NK-92 (cell line): ENCODE data around the gene TSEN2.
"Not testable (repeated sequence)": the region's sequence is repeated elsewhere in the genome, so short reads cannot be mapped to it uniquely, and the experiment has no call there.

Experiments
- DNase-seq: peaks from one replicate; lab custom pipeline; 2025; ENCODE audit not compliant: unreplicated experiment; lab: John Stamatoyannopoulos, UW

TSEN2 gene

DNA sequence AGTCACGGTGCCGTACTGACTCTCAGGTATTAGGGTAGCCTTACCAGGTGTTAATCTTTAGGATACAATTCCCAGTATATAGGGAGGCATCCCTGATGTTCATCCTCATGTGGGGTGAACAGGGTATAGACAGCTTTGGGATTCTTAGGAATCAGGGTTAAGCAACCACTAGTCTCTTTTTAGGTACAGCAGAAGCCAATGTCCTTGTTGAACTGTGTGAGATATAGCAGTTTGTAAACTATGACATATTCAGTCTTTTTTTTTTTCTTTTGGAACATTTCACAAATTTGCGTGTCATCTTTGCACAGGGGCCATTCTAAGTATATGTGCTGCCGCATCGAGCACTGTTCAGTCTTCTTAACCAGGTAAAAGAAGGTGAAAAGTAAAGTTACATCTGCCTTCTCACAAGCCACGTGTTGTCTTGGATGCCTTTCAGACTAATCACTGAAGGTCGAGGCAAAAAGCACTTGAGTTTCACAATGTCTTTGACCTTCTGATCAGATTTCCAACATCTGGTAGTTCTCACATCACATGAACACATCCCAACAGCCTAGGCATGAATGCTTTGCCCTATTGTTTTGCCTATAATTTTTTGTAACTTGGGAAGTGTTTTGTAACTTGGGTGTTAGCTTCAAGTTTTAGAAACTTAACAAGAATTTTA is 17.2 kb downstream of the TSEN2 start:
- DNase-seq = no peak

DNA sequence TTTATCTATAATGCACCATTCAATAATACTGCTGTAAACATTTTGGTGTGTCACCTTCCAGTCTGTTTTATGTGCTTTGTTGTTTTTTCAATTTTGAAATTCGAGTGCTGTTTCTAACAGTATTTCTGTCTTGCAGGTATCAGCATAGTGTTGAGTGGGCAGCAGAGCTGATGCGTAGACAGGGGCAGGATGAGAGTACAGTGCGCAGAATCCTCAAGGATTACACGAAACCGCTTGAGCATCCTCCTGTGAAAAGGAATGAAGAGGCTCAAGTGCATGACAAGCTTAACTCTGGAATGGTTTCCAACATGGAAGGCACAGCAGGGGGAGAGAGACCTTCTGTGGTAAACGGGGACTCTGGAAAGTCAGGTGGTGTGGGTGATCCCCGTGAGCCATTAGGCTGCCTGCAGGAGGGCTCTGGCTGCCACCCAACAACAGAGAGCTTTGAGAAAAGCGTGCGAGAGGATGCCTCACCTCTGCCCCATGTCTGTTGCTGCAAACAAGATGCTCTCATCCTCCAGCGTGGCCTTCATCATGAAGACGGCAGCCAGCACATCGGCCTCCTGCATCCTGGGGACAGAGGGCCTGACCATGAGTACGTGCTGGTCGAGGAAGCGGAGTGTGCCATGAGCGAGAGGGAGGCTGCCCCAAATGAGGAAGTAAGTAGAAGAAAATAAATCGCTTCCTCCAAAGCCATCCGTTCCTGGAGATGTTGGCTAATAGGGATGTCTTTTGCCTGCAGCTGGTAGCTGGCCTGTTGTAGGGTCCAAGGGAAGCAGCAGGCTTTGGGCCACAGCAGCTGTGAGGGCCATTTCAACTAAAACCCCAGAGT is 19.1 kb downstream of the TSEN2 start:
- no peak for DNase-seq

DNA sequence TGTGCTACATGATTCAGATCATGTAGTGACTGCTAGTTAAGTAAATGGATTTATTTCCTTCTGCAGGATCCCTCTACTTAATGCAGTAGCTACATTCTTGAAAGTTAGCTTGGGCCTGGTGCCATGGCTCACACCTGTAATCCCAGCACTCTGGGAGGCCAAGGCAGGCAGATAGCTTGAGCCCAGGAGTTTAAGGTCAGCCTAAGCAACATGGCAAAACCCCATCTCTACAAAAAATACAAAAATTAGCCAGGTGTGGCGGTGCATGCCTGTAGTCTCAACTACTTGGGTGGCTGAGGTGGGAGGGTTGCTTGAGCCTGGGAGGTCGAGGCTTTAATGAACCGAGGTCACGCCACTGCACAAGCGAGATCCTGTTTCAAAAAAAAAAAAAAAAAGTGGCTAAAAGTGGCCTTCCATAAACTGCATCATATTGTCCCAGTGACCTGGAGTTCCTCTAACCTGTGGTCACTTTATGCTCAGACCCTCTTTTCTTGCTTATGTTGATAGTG is 22.0 kb downstream of the TSEN2 start:
- no peak for DNase-seq

DNA sequence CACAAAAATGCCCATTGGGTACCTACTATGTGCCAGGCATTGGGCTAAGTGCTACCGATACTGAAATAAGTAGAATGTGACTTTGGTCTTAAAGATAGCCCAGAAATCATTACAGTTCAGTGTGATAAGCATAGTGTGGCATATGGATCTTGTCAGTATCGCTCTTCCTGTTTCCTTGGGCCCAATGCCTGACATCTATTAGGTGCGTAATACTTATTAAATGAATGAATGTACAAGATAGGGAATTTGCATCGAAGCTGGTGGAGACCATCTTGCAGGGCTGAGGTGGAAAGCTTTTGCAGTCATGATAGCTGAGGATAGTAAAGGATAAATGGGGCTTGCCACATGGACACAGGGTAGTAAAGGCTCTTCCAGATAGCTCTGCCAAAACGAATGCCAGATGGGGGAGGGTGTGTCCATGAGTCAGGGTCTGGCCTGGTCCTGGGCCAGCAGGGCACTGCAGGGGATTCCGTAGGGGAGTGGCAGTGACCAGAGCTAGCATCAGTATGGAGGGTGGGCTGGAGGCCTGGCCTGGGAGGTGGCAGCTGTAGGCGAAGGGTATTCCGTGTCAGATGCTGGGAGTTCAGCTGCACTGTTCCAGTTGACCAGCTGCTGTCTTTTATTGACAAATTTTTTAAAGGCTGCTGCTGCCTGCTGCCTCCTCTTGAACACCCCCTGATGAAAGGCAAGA is 23.5 kb downstream of the TSEN2 start:
- DNase-seq = no peak

DNA sequence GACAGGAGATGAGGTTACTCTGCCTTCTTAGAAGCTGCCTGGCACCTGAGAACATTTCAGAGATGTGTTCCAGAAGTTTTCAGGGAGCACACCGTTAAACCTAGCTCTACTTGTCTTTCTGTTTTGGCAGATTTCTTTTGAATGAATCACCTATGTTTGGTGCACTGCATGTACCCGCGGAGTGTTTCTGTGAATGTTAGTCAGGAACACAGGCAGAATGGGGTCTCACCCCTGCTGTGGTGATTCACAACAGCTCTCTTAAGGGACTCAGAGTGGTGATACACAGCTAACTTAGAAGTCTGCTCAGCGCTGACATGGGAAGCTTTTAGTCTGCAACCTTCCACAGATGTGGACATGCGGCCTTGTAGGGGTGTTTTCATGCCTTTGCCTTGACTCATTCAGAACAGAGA is 24.0 kb downstream of the TSEN2 start:
- no peak for DNase-seq

DNA sequence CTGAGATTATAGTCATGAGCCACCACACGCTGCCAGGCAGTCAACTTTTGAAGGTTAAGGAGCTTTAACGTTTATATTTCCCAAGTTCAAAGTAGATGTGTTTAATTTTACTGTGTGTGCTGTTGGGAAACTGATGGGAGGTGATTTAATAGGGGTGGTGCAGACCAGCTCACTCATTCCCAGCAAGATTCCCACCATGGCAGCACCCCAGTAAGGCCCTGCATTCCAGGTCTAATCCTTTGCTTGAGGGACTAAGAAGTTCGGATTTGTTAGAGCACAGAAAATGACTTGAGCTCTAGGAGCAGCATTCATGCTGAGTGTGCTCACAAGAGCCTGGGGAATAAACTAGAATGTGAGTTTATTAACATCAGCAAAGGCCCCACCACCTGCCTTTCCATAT is 25.2 kb downstream of the TSEN2 start:
- DNase-seq = no peak

DNA sequence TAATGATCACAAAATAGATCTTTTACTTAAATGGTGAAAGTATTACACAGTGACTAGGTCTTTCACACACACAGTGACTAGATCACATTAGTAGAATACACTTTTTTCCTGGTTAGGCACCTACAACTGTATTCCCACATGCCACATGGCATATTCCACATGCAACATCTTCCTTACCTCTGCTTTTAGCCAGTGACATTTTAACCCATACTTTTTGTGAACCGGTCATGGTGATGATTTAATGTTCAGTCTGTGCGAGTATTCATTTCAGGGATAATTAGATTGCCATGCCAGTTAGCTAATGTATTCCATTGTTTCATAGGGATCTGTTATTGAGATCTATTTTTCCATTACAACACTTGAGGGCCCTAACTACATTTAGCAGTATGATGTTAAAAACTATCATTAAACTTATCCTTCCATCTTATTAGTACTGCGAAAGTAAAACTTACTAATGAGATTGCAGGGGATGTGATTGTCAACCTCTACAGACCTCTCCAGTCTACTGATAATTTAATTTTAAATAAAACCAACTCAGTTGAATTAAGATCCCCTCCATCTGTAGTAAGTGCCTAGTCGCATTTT is 28.3 kb downstream of the TSEN2 start:
- no peak for DNase-seq

DNA sequence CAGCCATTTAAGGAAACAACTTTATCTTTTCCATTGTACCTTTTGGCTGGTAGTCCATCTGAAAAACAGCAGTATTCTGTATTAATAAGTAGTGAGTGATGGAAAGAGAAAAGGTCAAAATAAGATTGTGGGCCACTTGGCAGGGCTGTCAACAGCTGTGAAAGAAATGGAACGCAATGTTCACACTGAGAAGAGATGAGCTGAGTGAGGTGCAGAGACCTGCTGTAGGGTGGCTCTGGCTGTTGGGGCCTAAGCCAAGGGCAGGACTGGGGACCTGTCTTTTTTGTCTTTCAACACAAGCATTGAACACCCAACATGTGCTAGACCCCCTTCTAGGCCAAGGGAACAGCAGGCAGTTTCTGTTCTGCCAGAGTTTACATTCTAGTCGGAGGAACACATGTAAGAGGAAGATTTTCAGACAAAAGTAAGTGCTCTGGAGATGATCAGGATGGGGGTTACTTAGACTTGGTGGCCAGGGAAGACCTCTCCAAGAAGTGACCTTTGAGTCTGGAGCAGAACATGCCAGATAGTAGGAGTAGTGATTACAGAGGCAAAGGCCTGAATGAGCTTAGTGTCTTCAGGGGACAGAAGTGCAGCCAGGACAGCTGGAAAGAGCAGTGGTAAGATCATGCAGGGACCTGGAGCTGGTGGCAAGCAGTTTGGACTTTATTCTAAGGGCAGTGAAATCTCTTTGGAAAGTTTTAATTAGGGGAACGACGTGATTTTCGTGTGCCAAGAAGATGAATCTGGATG is 29.6 kb downstream of the TSEN2 start:
- no peak for DNase-seq

DNA sequence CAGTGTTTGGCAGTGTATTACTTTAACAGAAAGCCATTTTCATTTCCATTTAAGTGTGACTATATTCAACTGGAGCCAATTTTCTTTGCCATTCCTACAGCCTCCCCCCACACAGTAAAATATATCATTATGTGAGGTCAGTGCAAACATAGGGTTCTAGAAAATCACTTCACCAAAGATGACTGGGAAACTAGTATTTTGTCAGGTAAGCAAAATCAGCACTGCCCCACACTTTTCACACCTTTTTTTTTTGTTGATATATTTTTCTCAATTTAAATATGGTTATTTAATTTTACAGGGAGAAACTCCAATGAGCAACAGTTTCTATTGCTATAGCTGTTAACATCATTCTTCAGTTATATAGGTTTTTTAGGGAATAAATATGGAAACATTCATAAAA is 31.4 kb downstream of the TSEN2 start:
- DNase-seq = no peak

DNA sequence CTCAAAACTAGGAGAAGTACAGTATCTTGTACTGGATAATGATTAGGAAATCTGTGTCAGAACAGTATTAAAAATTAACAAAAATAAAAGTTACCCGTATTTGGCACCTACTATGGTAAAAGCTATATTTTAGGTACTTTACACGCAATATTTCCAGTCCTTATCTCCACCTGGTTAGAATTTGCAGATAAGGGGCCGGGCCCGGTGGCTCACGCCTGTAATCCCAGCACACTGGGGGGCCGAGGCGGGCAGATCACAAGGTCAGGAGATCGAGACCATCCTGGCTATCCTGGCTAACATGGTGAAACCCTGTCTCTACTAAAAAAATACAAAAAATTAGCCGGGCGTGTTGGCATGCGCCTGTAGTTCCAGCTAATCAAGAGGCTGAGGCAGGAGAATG is 32.6 kb downstream of the TSEN2 start:
- no peak for DNase-seq

DNA sequence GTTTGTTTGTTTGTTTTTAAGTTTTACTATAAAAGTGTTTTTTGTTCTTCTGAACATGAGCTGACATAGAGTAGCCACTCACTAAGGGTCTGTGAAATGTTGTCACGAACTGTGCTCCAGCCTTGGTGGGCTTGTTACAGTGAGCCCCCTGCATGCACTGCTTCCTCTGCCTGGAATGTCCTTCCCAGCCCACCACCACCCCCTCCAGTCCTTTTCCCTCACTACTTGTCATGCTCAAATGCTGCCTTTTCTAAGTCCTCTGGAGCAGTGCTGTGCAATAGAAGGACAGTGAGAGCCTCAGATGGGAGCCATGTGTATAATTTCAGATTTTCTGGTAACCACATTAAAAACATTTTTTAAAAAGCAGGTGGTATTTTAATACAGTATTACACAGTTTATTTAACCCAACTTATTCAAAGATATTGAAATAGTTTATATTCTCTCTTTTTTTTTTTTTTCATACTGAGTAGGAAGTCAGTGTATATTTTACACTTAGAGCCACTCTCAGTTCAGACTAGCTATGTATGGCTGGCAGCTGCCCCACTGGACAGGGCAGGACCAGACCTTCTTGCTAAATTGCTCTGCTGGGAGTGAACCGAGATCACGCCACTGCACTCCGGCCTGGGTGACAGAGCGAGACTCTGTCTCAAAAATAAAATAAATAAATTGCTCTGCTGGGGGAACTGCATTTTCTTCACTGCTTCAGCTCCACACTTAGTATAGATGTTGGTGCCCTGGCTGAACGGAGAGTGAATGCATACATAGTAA is 34.2 kb downstream of the TSEN2 start:
- DNase-seq = no peak

DNA sequence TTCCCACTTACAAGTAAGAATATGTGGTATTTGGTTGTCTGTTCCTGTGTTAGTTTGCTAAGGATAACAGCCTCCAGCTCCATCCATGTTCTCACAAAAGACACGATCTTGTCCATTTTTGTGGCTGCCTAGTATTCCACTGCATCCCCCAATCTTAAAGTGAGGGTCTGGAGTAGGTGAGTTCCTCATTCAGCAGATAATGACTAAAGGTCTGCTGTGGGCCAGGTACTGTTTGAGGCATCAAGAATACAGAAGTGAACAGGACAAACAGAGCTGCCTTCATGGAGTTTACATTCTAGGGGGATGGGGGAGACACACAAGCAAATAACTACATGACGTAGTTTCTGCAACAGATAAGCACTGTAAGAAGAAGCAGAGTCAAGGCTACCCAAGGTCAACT is 36.7 kb downstream of the TSEN2 start:
- DNase-seq = no peak

DNA sequence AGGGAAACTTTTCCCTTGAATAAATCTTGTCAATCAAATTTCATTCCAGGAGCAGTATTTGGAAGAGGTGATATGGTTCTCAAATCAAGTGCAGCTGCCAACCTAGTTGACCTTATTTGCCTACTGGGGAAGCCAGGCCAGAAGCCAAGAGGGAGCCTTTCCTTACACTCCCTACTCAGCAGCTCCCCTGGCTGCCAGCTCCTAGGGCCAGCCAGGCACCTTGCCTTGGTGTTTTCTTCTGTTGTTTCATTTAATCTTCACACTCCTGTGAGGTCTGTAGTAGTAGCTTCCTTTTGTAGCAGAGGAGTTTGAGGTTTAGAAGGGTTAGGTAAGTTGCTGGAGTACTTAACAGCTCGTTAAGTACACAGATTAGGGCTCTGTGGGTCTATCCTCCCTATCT is 38.4 kb downstream of the TSEN2 start:
- no peak for DNase-seq

DNA sequence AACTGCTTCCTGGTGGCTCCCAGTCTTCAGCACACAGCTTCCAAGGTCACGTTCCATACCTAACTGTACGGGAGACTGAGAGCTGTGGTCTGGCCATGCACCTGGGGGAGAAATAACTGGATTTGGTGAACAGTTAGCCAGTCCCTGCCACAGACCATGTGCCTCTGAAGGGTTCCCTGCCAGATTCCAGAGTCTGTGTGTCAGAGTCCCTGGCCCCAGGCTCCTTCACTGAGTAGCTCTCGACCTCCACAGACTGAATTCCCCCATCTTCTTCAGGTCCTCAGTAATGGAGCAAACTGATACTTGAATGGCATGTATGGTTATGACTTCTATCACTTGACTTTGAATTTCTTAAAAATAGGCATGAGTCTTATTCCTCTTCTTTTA is 43.5 kb downstream of the TSEN2 start:
- DNase-seq = no peak

DNA sequence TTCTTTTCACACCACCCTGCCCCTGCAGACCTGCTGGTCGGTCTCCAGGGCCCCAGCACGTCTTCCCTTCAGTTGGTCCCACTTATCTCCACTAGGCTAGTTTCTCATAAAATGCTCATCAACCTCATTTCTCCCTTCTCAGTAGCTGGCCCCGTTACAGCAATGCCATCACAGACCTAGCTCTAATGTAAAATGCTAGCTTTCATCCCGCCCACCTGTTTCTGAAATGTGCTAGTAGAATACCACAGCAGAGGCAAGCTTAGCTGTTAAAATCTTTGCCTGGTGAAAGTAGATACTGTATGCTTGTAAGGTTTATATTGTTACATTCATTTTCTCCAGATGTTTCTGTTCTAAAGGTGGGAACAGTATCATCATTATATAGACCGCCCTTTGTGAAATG is 47.9 kb downstream of the TSEN2 start:
- DNase-seq = no peak

DNA sequence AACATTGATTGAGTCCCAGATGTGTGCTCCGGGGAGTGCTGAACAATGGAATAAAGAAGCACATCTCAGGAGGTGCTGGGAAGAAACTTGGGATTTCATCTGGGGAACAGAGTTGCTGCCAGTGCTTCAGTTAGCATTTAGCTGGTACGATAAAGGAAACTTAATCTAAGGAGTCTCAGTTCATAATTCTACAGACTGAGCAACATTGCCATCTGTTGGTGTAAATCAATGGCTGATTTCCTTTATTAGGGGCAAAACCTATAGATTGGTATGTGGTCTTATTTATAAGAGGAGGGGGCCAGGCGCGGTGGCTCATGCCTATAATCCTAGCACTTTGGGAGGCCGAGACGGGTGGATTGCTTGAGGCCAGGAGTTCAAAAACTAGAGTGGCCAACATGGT is 52.1 kb downstream of the TSEN2 start:
- no peak for DNase-seq

DNA sequence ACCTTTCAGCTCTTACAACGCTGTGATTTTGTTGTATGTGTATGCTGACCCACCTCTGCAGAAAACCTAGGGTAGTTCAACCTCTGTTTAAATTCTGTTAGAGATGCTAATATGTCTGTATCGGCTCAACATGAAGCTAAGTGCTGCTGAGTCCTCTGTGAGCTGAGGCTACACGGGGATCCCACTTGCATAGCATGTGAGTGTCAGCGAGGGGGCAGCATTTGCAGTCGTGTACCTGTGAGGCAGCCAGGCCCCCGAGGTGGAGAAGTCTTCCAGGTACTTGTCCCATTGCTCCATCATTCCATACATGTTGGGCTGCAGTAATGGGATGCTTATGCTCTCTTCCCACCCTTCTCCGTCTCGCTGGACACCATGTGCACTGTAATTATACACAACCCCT is 57.3 kb downstream of the TSEN2 start:
- no peak for DNase-seq

DNA sequence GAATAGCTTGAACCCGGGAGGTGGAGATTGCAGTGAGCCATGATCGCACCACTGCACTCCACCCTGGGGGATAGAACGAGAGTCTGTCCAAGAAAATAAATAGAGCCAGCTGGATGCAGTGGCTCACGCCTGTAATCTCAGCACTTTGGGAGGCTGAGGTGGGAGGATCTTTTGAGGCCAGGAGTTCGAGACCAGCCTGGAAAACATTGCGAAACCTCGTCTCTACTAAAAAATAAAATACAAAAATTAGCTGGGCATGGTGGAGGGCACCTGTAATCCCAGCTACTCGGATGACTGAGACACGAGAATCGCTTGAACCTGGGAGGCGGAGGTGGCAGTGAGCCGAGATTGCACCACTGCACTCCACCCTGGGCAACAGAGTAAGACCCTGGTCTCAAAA is 59.2 kb downstream of the TSEN2 start:
- DNase-seq = not testable (repeated sequence)

DNA sequence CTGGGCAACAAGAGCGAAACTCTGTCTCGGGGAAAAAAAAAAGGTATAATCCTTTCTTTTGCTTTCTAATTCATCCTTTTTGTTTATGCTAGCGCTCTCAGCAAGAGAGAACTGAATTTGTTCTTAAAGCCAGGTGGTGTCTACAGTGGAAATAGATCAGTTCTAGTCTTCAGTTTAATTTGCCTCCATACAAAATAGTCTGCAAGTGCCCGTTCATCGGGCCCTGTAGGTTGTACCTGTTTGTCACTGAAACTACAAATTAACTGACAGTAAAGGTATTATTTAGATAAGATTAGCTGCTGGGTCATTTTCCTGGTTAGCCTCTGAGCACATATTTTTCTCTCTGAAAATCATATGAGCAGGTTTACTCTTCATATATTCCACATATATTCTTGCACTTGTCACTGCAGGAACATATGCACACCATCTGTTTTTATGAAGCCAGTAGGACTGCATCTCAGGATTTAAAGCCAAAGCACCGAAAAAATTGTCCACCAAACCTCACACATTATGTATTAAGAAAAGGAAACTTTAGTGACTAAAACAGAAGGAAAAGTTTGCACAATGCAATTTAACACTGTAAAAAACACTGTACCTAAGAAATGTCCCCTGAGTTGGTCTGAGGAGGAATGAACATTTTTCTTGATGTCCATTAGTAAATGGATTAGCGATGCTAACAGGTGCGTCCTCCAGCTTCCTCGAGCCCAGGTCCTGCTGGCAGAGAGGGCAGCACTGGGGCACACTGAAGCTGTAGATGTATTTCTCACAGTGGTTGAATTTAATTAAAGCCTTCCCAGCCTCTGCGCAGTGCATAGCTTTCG is 60.6 kb downstream of the TSEN2 start:
- DNase-seq = no peak
